IPS-NIHi11 (cell line): ENCODE data around the gene TSN.
A peak's percentile ranks its signal among the peaks of the same experiment; 100 is the strongest.
"Not testable (repeated sequence)": the region's sequence is repeated elsewhere in the genome, so short reads cannot be mapped to it uniquely, and the experiment has no call there.

ENCODE experiments used
- DNase-seq: peaks from one replicate; pipeline ENCODE4 v3.0.0; 2012; ENCODE audit warnings: mixed read lengths, low spot score

TSN gene

GRCh38 chr2:121755237-121756111, at the start of gene TSN:
Gene TSN (plus strand): TSS chr2:121755651. CDS start chr2:121755780, 129 bp downstream.
- DNase-seq: peak; percentile 95

- DNase-seq: no peak
Measured at GRCh38 chr2:121705958-121706357, 49.5 kb upstream of the TSN start.

GRCh38 chr2:121707344-121707919, 48.0 kb upstream of the TSN start:
- DNase-seq: no peak

- DNase-seq: no peak
Measured at GRCh38 chr2:121707920-121708361, 47.5 kb upstream of the TSN start.

- DNase-seq: no peak
Measured at GRCh38 chr2:121709776-121710469, 45.5 kb upstream of the TSN start.

- DNase-seq: no peak
Measured at GRCh38 chr2:121710470-121711170, 44.8 kb upstream of the TSN start.

- not testable (repeated sequence) for DNase-seq
Measured at GRCh38 chr2:121711481-121711880, 44.0 kb upstream of the TSN start.

- no peak for DNase-seq
Measured at GRCh38 chr2:121716126-121716525, 39.3 kb upstream of the TSN start.

GRCh38 chr2:121717529-121717928, 37.9 kb upstream of the TSN start:
- DNase-seq: no peak

GRCh38 chr2:121721926-121722325, 33.5 kb upstream of the TSN start:
- no peak for DNase-seq

- DNase-seq: no peak
Measured at GRCh38 chr2:121722479-121722878, 33.0 kb upstream of the TSN start.

- no peak for DNase-seq
Measured at GRCh38 chr2:121723316-121723715, 32.1 kb upstream of the TSN start.

- no peak for DNase-seq
Measured at GRCh38 chr2:121727332-121727731, 28.1 kb upstream of the TSN start.

GRCh38 chr2:121727950-121728349, 27.5 kb upstream of the TSN start:
- DNase-seq: no peak

GRCh38 chr2:121731366-121731765, 24.1 kb upstream of the TSN start:
- DNase-seq: no peak

GRCh38 chr2:121734544-121734943, 20.9 kb upstream of the TSN start:
- not testable (repeated sequence) for DNase-seq

GRCh38 chr2:121735518-121736074, 19.9 kb upstream of the TSN start:
- DNase-seq: no peak

GRCh38 chr2:121736140-121736461, 19.4 kb upstream of the TSN start:
- no peak for DNase-seq

GRCh38 chr2:121736462-121737336, 18.8 kb upstream of the TSN start, which contains the start of gene NIFK:
Gene NIFK (minus strand): TSS chr2:121736875. CDS start chr2:121736850, 25 bp downstream.
- peak; percentile 100 for DNase-seq

- no peak for DNase-seq
Measured at GRCh38 chr2:121740973-121741372, 14.5 kb upstream of the TSN start.

GRCh38 chr2:121741450-121741849, 14.0 kb upstream of the TSN start:
- DNase-seq: no peak
